H1 (cell line): ENCODE results near the gene ASAP2. TPM values are rescaled to one million over a fixed set of nuclear protein-coding genes. Genes with fewer than 3 reads are reported as not detected.

Source experiments
- CTCF ChIA-PET: fragments of 300-600 bp; sonication (Branson Sonifier 250); formaldehyde crosslinking; loops from one replicate; lab custom pipeline; 2021; ENCODE audit not compliant: partially characterized antibody; lab: Charles Lee
- POLR2A ChIA-PET: fragments of 300-600 bp; sonication (Branson Sonifier 250); formaldehyde crosslinking; loops from one replicate; lab custom pipeline; 2021; ENCODE audit warnings: inconsistent platforms; ENCODE audit not compliant: partially characterized antibody; lab: Charles Lee
- DNase-seq, 2 experiments: peaks; one replicate each; pipeline versions ENCODE4 v3.0.0 to v3.0.0-alpha.2; 2010 to 2022; ENCODE audit warnings: low spot score in 2 of 2, low read depth in 1 of 2, mixed read lengths in 1 of 2
- FAIRE-seq: peaks from 2 replicates; lab custom pipeline; 2011; peaks lifted over from hg19 to GRCh38; lab: Jason Lieb, UNC
- H2AFZ ChIP-seq: 2 replicates; pipeline ENCODE4 v1.8.1; 2012; ENCODE audit warnings: low read length, inconsistent platforms
- H2AK5ac ChIP-seq: 2 replicates; pipeline ENCODE4 v1.6.1; 2013; ENCODE audit warnings: low read depth, low read length
- H2BK120ac ChIP-seq: replicated peaks from 2 replicates; pipeline ENCODE3; 2013; ENCODE audit warnings: low read depth, low read length, inconsistent platforms
- H2BK12ac ChIP-seq: 2 replicates; pipeline ENCODE4 v1.6.1; 2013; ENCODE audit warnings: low read depth, low read length
- H2BK15ac ChIP-seq: 2 replicates; pipeline ENCODE4 v1.6.1; 2013; ENCODE audit warnings: low read length
- H2BK20ac ChIP-seq: 2 replicates; pipeline ENCODE4 v1.6.1; 2013; ENCODE audit warnings: low read length
- H2BK5ac ChIP-seq: 2 replicates; pipeline ENCODE4 v1.6.1; 2013; ENCODE audit warnings: low read depth, low read length
- H3K14ac ChIP-seq: 2 replicates; pipeline ENCODE4 v1.6.1; 2013; ENCODE audit warnings: inconsistent platforms; ENCODE audit not compliant: insufficient read length
- H3K18ac ChIP-seq: 2 replicates; pipeline ENCODE4 v1.6.1; 2013; ENCODE audit warnings: low read length; ENCODE audit errors: extremely low read depth
- H3K23ac ChIP-seq: 2 replicates; pipeline ENCODE4 v1.6.1; 2013; ENCODE audit warnings: inconsistent platforms; ENCODE audit not compliant: insufficient read length
- H3K23me2 ChIP-seq: 2 replicates; pipeline ENCODE4 v1.6.1; 2013; ENCODE audit warnings: low read depth, low read length
- H3K27ac ChIP-seq: 2 replicates; pipeline ENCODE4 v1.6.1; 2011; ENCODE audit warnings: low read depth, low read length, inconsistent platforms
- H3K27me3 ChIP-seq, 4 experiments: replicated peaks in 1 of 4; 1 replicate in 1 of 4; 2 replicates in 3 of 4; pipeline versions ENCODE4 v1.6.1 to v1.8.1; 2011 to 2013; ENCODE audit warnings: low read length in 3 of 4, mild to moderate bottlenecking in 3 of 4, inconsistent platforms in 2 of 4, mixed read lengths in 2 of 4, moderate library complexity in 1 of 4; ENCODE audit not compliant: control insufficient read depth in 3 of 4, insufficient read depth in 3 of 4; ENCODE audit errors: extremely low read depth in 1 of 4
- H3K36me3 ChIP-seq, 4 experiments: 2 replicates each; pipeline versions ENCODE4 v1.6.1 to v1.8.1; 2011 to 2013; ENCODE audit warnings: mild to moderate bottlenecking in 4 of 4, low read length in 3 of 4, moderate library complexity in 2 of 4, control low read depth in 1 of 4, inconsistent platforms in 1 of 4; ENCODE audit not compliant: insufficient read depth in 4 of 4, control insufficient read depth in 2 of 4
- H3K4ac ChIP-seq: replicated peaks from 2 replicates; pipeline ENCODE3; 2013; ENCODE audit warnings: low read length, low read depth, mixed read lengths, inconsistent platforms; ENCODE audit not compliant: insufficient read length
- H3K4me1 ChIP-seq, 4 experiments: replicated peaks in 1 of 4; 1 replicate in 1 of 4; 2 replicates in 3 of 4; pipeline versions ENCODE4 v1.6.1 to v1.8.1; 2011 to 2013; ENCODE audit warnings: low read length in 3 of 4, inconsistent platforms in 2 of 4, mixed read lengths in 1 of 4; ENCODE audit not compliant: insufficient read depth in 4 of 4, control insufficient read depth in 3 of 4
- H3K4me2 ChIP-seq, 2 experiments: 2 replicates each; pipeline versions ENCODE4 v1.6.1 to v1.8.1; 2011 to 2013; ENCODE audit warnings: low read depth in 2 of 2, low read length in 2 of 2, control low read depth in 1 of 2, inconsistent platforms in 1 of 2, mild to moderate bottlenecking in 1 of 2; ENCODE audit not compliant: insufficient read depth in 1 of 2
- H3K4me3 ChIP-seq, 4 experiments: fragments of 200-600, 300-600 bp in 1 of 4; sonication (generic), shearing (Covaris generic), sonication (Bioruptor Twin) in 1 of 4; 2 replicates each; pipeline versions ENCODE4 v1.5.1 to v1.8.1; 2011 to 2016; ENCODE audit warnings: low read length in 4 of 4, low read depth in 3 of 4, control low read depth in 2 of 4, inconsistent platforms in 2 of 4, mild to moderate bottlenecking in 2 of 4, mixed read lengths in 1 of 4, moderate library complexity in 1 of 4; ENCODE audit not compliant: insufficient read depth in 2 of 4; ENCODE audit errors: extremely low read depth in 1 of 4
- H3K56ac ChIP-seq: replicated peaks from 2 replicates; pipeline ENCODE3; 2013; ENCODE audit warnings: low read depth, mild to moderate bottlenecking, mixed read lengths, low read length, inconsistent platforms; ENCODE audit not compliant: insufficient read length
- H3K79me1 ChIP-seq: 2 replicates; pipeline ENCODE4 v1.6.1; 2013; ENCODE audit warnings: low read depth, low read length, control low read depth
- H3K79me2 ChIP-seq, 2 experiments: 2 replicates each; pipeline versions ENCODE4 v1.6.1 to v1.8.1; 2012 to 2013; ENCODE audit warnings: low read length in 2 of 2, mild to moderate bottlenecking in 2 of 2, inconsistent platforms in 1 of 2; ENCODE audit not compliant: insufficient read depth in 2 of 2, control insufficient read depth in 1 of 2
- H3K9ac ChIP-seq, 4 experiments: replicated peaks in 1 of 4; 1 replicate in 1 of 4; 2 replicates in 3 of 4; pipeline versions ENCODE4 v1.6.1 to v1.8.1; 2011 to 2013; ENCODE audit warnings: low read depth in 3 of 4, low read length in 3 of 4, control low read depth in 2 of 4, mild to moderate bottlenecking in 2 of 4, moderate library complexity in 2 of 4, inconsistent platforms in 1 of 4; ENCODE audit errors: extremely low read depth in 1 of 4
- H3K9me3 ChIP-seq, 2 experiments: 2 replicates each; pipeline versions ENCODE4 v1.6.1 to v1.8.1; 2012 to 2013; ENCODE audit warnings: mild to moderate bottlenecking in 2 of 2, moderate library complexity in 2 of 2, control low read depth in 1 of 2, inconsistent platforms in 1 of 2, low read depth in 1 of 2, low read length in 1 of 2, mixed read lengths in 1 of 2; ENCODE audit not compliant: insufficient read depth in 2 of 2
- H4K20me1 ChIP-seq, 2 experiments: replicated peaks in 1 of 2; 2 replicates each; pipeline versions ENCODE3 to v1.8.1; 2011 to 2013; ENCODE audit warnings: inconsistent platforms in 2 of 2, low read length in 2 of 2, mild to moderate bottlenecking in 1 of 2; ENCODE audit not compliant: insufficient read depth in 2 of 2, control insufficient read depth in 1 of 2
- H4K5ac ChIP-seq: 2 replicates; pipeline ENCODE4 v1.6.1; 2013; ENCODE audit warnings: low read length, low read depth, mixed read lengths, inconsistent platforms; ENCODE audit not compliant: insufficient read length
- H4K8ac ChIP-seq: 2 replicates; pipeline ENCODE4 v1.8.0; 2013; ENCODE audit warnings: mild to moderate bottlenecking, moderate library complexity, low read length, inconsistent platforms; ENCODE audit not compliant: insufficient read depth; ENCODE audit errors: extremely low read depth
- H4K91ac ChIP-seq: replicated peaks from 2 replicates; pipeline ENCODE3; 2013; ENCODE audit warnings: low read length, mixed read lengths, inconsistent platforms; ENCODE audit not compliant: insufficient read length
- CBX8 ChIP-seq: fragments of 300-800, 300-1000 bp; sonication (generic); IDR thresholded peaks from 2 replicates; pipeline ENCODE4 v1.7.1; 2016; ENCODE audit warnings: low read depth, low read length, borderline replicate concordance
- CHD2 ChIP-seq: IDR thresholded peaks from 2 replicates; pipeline ENCODE4 v1.6.1; 2012; ENCODE audit warnings: low read length, improper control_type of control experiment
- EP300 ChIP-seq, 2 experiments: IDR thresholded peaks; 1 replicate in 1 of 2; 2 replicates in 1 of 2; pipeline ENCODE4 v1.6.1; 2011 to 2012; ENCODE audit warnings: low read depth in 2 of 2, low read length in 2 of 2, mild to moderate bottlenecking in 2 of 2, borderline replicate concordance in 1 of 2, inconsistent platforms in 1 of 2, moderate library complexity in 1 of 2
- FOSL1 ChIP-seq: IDR thresholded peaks from 2 replicates; pipeline ENCODE4 v1.6.1; 2011; ENCODE audit warnings: mild to moderate bottlenecking, low read depth, low read length, moderate library complexity; ENCODE audit not compliant: insufficient read depth
- PHF8 ChIP-seq: fragments of 200-600 bp; sonication (generic); conservative IDR thresholded peaks from 2 replicates; pipeline ENCODE4 v1.7.1; 2012; ENCODE audit warnings: low read depth, mild to moderate bottlenecking, inconsistent platforms, low read length, moderate library complexity
- RBBP5 ChIP-seq: IDR thresholded peaks from 2 replicates; pipeline ENCODE4 v1.7.1; 2012; ENCODE audit warnings: low read depth, mild to moderate bottlenecking, inconsistent platforms, low read length, moderate library complexity, borderline replicate concordance
- SUZ12 ChIP-seq: fragments of 200-600 bp; sonication (generic); IDR thresholded peaks from 2 replicates; pipeline ENCODE4 v1.6.1; 2012; ENCODE audit warnings: mild to moderate bottlenecking, inconsistent platforms, low read length, moderate library complexity, mixed read lengths
- TAF1 ChIP-seq: IDR thresholded peaks from 2 replicates; pipeline ENCODE4 v1.6.1; 2011; ENCODE audit warnings: mild to moderate bottlenecking, low read depth, low read length
- TAF7 ChIP-seq: optimal IDR thresholded peaks from 2 replicates; pipeline ENCODE3; 2011; ENCODE audit warnings: low read depth, mild to moderate bottlenecking, inconsistent platforms, low read length, moderate library complexity, borderline replicate concordance
- TEAD4 ChIP-seq: IDR thresholded peaks from 2 replicates; pipeline ENCODE4 v1.6.1; 2012; ENCODE audit warnings: low read depth, low read length, inconsistent platforms, mixed read lengths
- WGBS, 2 experiments: shearing (Covaris generic) in 1 of 2; methylation state at CpG; one replicate each; pipeline versions ENCODE4 v1.1.6 to v1.1.7; 2013 to 2015; ENCODE audit warnings: low lambda C conversion rate in 2 of 2, mixed read lengths in 2 of 2, inconsistent platforms in 1 of 2, low coverage in 1 of 2, missing lambda C conversion rate in 1 of 2; ENCODE audit not compliant: insufficient replicate concordance in 2 of 2, insufficient coverage in 1 of 2, insufficient read length in 1 of 2; ENCODE audit errors: extremely low coverage in 1 of 2, missing lambda C conversion rate in 1 of 2; 5-methylcytosine and 5-hydroxymethylcytosine counted together
- polyA plus RNA-seq, 7 experiments: library from polyadenylated mRNA; depleted of rRNA in 3 of 7; stranded (reverse) in 5 of 7; unstranded in 2 of 7; fragments of >200 nt in 5 of 7; fragments of 200-250 nt in 2 of 7; gene quantifications; 1 replicate in 5 of 7; 2 replicates in 1 of 7; 4 replicates in 1 of 7; pipeline versions ENCODE4 v1.2.1 to v1.2.3, GENCODE V29; 2011 to 2013; ENCODE audit warnings: missing spikeins in 2 of 7, mixed read lengths in 2 of 7
- total RNA-seq: library from RNA; stranded (reverse); fragmentation: NEBNext Ultra II Directional; extraction: Animal tissue kit (Norgen Biotek cat#: 25700); gene quantifications from 2 replicates; pipeline ENCODE4 v1.2.1, GENCODE V29; 2021

ASAP2 gene
- total and polyA plus RNA-seq, 2 of the 8 experiments (the other 6 are each of a cell fraction or from before 2014, with no cell fraction given): 10.2 to 18.7 TPM

- H3K27ac ChIP-seq: no peak overlapping the region
- no peak overlapping the region for H2BK12ac ChIP-seq
- no peak overlapping the region for H3K4me3 ChIP-seq
- H2BK15ac ChIP-seq: no peak overlapping the region
- H4K8ac ChIP-seq: no peak overlapping the region
- no peak overlapping the region for H2BK20ac ChIP-seq
- no peak overlapping the region for H2AK5ac ChIP-seq
- H4K20me1 ChIP-seq: no peaks in the 10 kb centered on the region
- no peak overlapping the region for H3K4ac ChIP-seq
- H3K27me3 ChIP-seq: 0 out of 7 replicates have a peak, but pooled peaks cover 0 to 1% (median 0%) of the 10 kb centered on the region in 4 experiments
- H3K4me2 ChIP-seq: no peak overlapping the region
- no peak overlapping the region for H3K9ac ChIP-seq
- H3K23me2 ChIP-seq: no peaks in the 10 kb centered on the region
- H4K5ac ChIP-seq: no peak overlapping the region
- peaks cover 0 to 6% (median 5%) of the 10 kb centered on the region in 4 experiments; a peak in 6 of 7 replicates for H3K4me1 ChIP-seq
- no peaks in the 10 kb centered on the region for H3K79me2 ChIP-seq
- ChIA-PET CTCF (interaction anchor here (0.7 to 2.9 kb wide), 6 partner anchors 10 to 39 kb away, joined by 3 to 15 read pairs (median 4); partner anchors contain the start of gene ASAP2), POLR2A (no interaction called here)
- 93% methylated on average over 13 of the region's 13 CpGs; no CpG with 5 or more reads in 1 of the 2 experiments for WGBS, 2 experiments
- no peak overlapping the region for H3K56ac ChIP-seq
- H2BK120ac ChIP-seq: no peak overlapping the region
- H4K91ac ChIP-seq: no peak overlapping the region
- no peak overlapping the region for H3K18ac ChIP-seq
- H2AFZ ChIP-seq: no peak overlapping the region
- TF ChIP-seq TAF7 (no peak), RBBP5 (no peak), SUZ12 (no peak), PHF8 (no peak), EP300 (IDR thresholded peaks at IDR 0.05; ENCODE audit: borderline replicate concordance in 1 of 2, low read depth in 2 of 2, low read length in 2 of 2) (no peak), FOSL1 (no peak), CHD2 (no peak), CBX8 (no peak), TEAD4 (no peak), TAF1 (no peak)
- H2BK5ac ChIP-seq: no peak overlapping the region
- peaks cover 0 to 3% of the 10 kb centered on the region in 2 experiments; a peak in 1 of 4 replicates for H3K9me3 ChIP-seq
- no peaks in the 10 kb centered on the region for H3K79me1 ChIP-seq
- no peak overlapping the region for H3K23ac ChIP-seq
- DNase-seq (no peak), FAIRE-seq (no peak)
- H3K14ac ChIP-seq: no peak overlapping the region
- H3K36me3 ChIP-seq: no peaks in the 10 kb centered on the region
Measured at GRCh38 chr2:9178904-9179571, 27.6 kb upstream of the ASAP2 start.
